Activated CD8-positive, alpha-beta T cell treated with anti-CD3 and anti-CD28 coated beads, Interleukin-2, amount 10 ng/mL, durations not matched to agents 7 days and 5 days (primary cell): Measurements from ENCODE around the gene MAP2K2. TPM values are rescaled to one million over a fixed set of nuclear protein-coding genes. Genes with fewer than 3 reads are reported as not detected.
A peak's percentile ranks its signal among the peaks of the same experiment; 100 is the strongest.

Experiments
- ATAC-seq: fragments of 150-1000 bp; cut with Tn5 transposase; one replicate; pipeline ENCODE4 v1.10.0; 2021; ENCODE audit warnings: moderate library complexity
- CTCF ChIA-PET: fragments of 350-600 bp; sonication (Branson Sonifier 250); formaldehyde crosslinking; loops from one replicate; lab custom pipeline; 2021; ENCODE audit warnings: antibody characterized with exemption; lab: Charles Lee
- POLR2A ChIA-PET: fragments of 350-600 bp; sonication (Branson Sonifier 250); formaldehyde crosslinking; loops from one replicate; lab custom pipeline; 2021; ENCODE audit warnings: antibody characterized with exemption; lab: Charles Lee
- DNase-seq: peaks from one replicate; pipeline ENCODE4 v3.0.0-alpha.2; 2020
- H3K27ac Mint-ChIP-seq: one replicate; pipeline ENCODE4 v1.8.0; 2021; ENCODE audit warnings: mild to moderate bottlenecking, mixed read lengths
- H3K27me3 Mint-ChIP-seq: one replicate; pipeline ENCODE4 v1.8.0; 2021; ENCODE audit warnings: low read depth, mixed read lengths
- H3K36me3 Mint-ChIP-seq: one replicate; pipeline ENCODE4 v1.8.0; 2021; ENCODE audit warnings: low read depth, mixed read lengths
- H3K4me1 Mint-ChIP-seq: one replicate; pipeline ENCODE4 v1.8.0; 2021; ENCODE audit warnings: low read depth, mixed read lengths
- H3K4me3 Mint-ChIP-seq: one replicate; pipeline ENCODE4 v1.8.0; 2021; ENCODE audit warnings: mild to moderate bottlenecking, mixed read lengths
- H3K9me3 Mint-ChIP-seq: one replicate; pipeline ENCODE4 v1.8.0; 2022; ENCODE audit warnings: mixed read lengths; ENCODE audit not compliant: insufficient read depth
- total RNA-seq, 2 experiments: library from RNA; stranded (reverse); gene quantifications; one replicate each; pipeline ENCODE4 v1.2.3, GENCODE V29; 2021

The MAP2K2 gene
- total RNA-seq, 2 experiments from 2014 or later: 218 to 234 TPM

GRCh38 chr19:4055209-4055552 is 68.7 kb downstream of the MAP2K2 start:
- H3K4me1 Mint-ChIP-seq: peaks cover 30% of the 10 kb centered on the region
- no peaks in the 10 kb centered on the region for H3K27me3 Mint-ChIP-seq
- ChIA-PET POLR2A (no interaction called here), CTCF (no interaction called here)
- no peak overlapping the region for H3K27ac Mint-ChIP-seq
- ATAC-seq (no peak), DNase-seq (no peak)
- no peak overlapping the region for H3K4me3 Mint-ChIP-seq
- H3K36me3 Mint-ChIP-seq: peaks cover 57% of the 10 kb centered on the region
- H3K9me3 Mint-ChIP-seq: no peaks in the 10 kb centered on the region

DNA sequence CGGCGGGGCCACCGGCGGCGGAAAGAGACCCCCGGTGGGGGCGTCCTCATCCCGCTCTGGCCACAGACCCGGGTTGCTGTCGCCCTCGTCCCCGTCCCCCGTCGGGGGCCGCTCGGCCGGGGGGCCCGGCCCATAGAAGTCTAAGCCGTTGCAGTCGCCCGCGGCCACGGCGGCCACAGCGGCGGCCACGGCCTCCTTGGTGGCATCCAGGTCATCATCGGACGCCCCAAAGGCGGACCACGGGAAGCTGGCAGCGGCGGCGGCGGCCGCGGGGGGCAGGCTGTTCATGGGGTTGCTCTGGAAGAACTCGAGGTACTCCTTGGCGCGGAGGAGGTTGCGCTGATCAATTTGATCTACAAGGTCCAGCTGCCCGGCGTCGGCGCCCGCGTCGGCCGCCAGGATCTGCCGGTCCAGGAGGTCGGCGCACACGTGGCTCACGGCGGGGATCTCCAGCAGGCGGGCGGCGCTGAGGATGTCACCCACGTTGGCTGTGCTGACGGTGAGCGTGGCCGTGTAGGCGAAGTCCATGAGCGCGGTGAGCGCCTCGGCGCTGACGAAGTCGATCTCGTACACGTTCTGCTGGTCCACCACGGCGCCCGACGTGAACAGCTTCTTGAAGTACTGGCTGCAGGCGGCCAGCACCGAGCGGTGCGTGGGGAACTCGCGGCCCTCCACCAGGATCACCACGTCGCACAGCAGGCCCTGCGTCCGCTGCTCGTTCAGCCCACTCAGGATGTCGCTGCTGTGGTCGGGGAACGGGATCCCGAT is 69.3 kb downstream of the MAP2K2 start:
- ChIA-PET CTCF (no interaction called here), POLR2A (no interaction called here)
- no peak for ATAC-seq
- peaks cover 62% of the 10 kb centered on the region for H3K36me3 Mint-ChIP-seq
- H3K27me3 Mint-ChIP-seq: no peaks in the 10 kb centered on the region
- H3K4me1 Mint-ChIP-seq: peaks cover 30% of the 10 kb centered on the region
- H3K9me3 Mint-ChIP-seq: no peaks in the 10 kb centered on the region
- H3K4me3 Mint-ChIP-seq: no peak overlapping the region
- no peak for DNase-seq
- no peak overlapping the region for H3K27ac Mint-ChIP-seq

DNA sequence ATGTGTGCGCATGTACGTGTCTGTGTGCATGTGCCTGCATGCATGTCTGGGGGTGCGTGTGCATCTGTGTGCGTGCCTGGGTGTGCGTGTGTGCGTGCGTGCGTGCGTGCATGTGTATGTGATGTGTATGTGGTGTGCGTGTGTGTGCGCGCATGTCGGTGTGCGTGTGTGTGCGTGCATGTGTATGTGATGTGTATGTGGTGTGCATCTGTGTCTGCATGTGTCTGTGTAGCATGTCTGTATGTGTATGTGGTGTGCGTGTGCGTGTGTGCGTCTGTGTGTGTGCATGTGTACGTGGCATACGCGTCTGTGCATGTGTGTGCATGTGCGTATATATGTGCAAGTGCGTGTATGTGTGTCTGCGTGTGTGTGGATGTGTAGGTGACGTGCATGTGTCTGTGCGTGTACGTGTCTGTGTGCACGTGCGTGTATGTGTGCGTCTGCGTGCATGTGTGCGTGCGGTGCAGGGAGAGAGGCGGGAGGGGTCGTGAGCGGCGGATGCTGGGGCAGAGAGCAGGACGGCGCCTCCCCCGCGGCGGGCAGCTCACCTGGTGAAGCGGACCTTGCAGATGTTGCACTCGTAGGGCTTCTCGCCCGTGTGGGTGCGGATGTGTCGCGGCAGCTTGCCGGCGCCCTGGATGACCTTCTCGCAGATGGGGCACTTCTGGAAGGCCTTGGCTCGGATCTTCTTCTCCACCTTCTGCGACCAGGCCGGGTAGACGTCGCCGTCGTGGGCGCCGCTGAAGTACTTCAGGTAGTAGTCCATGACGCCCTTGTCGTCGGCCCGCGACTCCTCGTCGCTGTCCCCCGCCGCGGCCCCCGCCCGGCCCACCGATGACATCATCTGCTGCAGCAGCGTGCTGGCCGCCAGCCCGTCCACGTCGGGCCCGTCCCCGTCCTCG is 70.2 kb downstream of the MAP2K2 start:
- H3K4me3 Mint-ChIP-seq: no peak overlapping the region
- H3K4me1 Mint-ChIP-seq: peaks cover 27% of the 10 kb centered on the region
- H3K36me3 Mint-ChIP-seq: peaks cover 65% of the 10 kb centered on the region
- H3K27me3 Mint-ChIP-seq: no peaks in the 10 kb centered on the region
- DNase-seq (no peak), ATAC-seq (no peak)
- ChIA-PET POLR2A (no interaction called here), CTCF (no interaction called here)
- H3K27ac Mint-ChIP-seq: peak overlapping the region; percentile 14
- no peaks in the 10 kb centered on the region for H3K9me3 Mint-ChIP-seq

DNA sequence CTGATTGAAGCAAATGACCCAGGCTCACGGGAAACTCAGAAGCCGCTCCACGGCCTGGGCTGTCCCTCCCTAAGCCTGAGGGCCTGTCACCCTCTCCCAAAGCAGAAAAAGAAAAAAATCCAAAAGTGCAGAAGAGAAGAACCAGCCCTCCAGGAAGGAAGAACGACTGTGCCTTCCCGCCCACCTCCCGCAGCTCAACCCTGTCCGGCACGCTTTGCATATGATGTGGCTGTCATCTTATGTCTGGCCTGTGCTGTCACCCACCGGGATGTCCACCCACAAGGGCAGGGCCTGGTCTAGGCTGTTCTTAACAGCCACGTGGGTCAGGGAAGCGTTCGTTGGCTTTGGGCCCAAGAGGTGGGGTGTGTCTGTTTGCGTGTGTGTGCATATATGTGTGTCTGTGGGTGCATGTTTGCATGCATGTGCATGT is 70.9 kb downstream of the MAP2K2 start:
- peak overlapping the region; percentile 66 for H3K27ac Mint-ChIP-seq
- no peaks in the 10 kb centered on the region for H3K9me3 Mint-ChIP-seq
- H3K4me3 Mint-ChIP-seq: no peak overlapping the region
- POLR2A ChIA-PET: no interaction called here
- ATAC-seq (no peak), DNase-seq (no peak)
- peaks cover 66% of the 10 kb centered on the region for H3K36me3 Mint-ChIP-seq
- peaks cover 27% of the 10 kb centered on the region for H3K4me1 Mint-ChIP-seq
- CTCF ChIA-PET: interaction anchor here (1.1 kb wide), 1 partner anchor 87 kb away, joined by 3 read pairs; no protein-coding TSS in a partner anchor
- no peaks in the 10 kb centered on the region for H3K27me3 Mint-ChIP-seq

DNA sequence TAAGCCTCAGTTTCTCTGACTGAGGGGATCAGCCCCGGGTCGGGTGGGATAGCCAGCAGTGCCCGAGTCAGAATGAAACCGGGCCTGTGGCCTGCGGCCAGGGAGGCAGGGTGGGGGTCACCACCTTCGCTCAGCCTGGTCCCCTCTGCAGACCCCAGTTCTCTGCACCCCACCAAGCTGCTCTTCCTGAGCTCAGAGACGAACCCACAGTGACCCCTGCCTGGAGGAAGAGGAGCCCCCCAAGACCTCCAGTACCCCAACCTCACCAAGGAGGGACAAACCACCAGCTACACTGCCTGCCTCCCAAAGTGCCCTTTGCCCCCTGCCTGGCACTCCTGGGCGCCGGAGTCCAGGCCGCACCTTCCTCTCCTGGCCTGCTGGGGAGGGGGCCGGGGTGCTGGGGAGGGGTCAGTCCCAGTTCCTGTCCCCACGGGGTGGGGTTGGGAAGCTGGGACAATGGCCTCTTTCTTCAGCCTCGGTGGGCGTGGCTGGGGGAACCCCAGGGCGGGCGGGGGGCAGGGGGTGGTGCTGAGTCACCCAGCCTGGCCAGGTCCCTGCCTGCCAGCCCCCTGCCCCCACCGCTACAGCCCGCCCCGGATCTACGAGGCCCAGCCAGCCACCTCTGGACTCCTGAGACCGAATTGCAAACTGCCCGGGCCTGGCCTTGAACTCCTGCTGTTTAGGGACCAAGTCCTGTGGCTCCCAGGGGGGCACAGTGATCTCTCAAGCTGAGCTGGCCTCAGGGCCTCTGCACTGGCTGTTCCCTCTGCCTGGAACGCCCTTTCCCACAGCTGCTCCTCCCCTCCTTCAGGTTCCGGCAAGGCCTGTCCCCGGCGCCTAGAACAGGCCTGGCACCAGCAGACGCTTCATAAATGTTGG is 71.6 kb downstream of the MAP2K2 start:
- ATAC-seq: peak; percentile 18
- Mint-ChIP-seq H3K27ac (peak overlapping the region; percentile 66), H3K4me1 (peaks cover 24% of the 10 kb centered on the region), H3K4me3 (no peak overlapping the region), H3K27me3 (no peaks in the 10 kb centered on the region), H3K36me3 (peaks cover 66% of the 10 kb centered on the region), H3K9me3 (no peaks in the 10 kb centered on the region)
- ChIA-PET CTCF (interaction anchor here (1.1 kb wide), 1 partner anchor 88 kb away, joined by 3 read pairs; no protein-coding TSS in a partner anchor), POLR2A (no interaction called here)
- DNase-seq: no peak

GRCh38 chr19:4051175-4052101 is 72.5 kb downstream of the MAP2K2 start:
- Mint-ChIP-seq H3K4me3 (no peak overlapping the region), H3K4me1 (peaks cover 22% of the 10 kb centered on the region), H3K27me3 (no peaks in the 10 kb centered on the region), H3K9me3 (no peaks in the 10 kb centered on the region), H3K27ac (peak overlapping the region; percentile 5), H3K36me3 (peaks cover 66% of the 10 kb centered on the region)
- CTCF ChIA-PET: no interaction called here
- POLR2A ChIA-PET: no interaction called here
- no peak for DNase-seq
- ATAC-seq: peak; percentile 12

- Mint-ChIP-seq H3K9me3 (no peaks in the 10 kb centered on the region), H3K27me3 (no peaks in the 10 kb centered on the region), H3K4me1 (peaks cover 23% of the 10 kb centered on the region), H3K36me3 (peaks cover 53% of the 10 kb centered on the region), H3K4me3 (no peak overlapping the region), H3K27ac (no peak overlapping the region)
- POLR2A ChIA-PET: no interaction called here
- DNase-seq: no peak
- no peak for ATAC-seq
- CTCF ChIA-PET: no interaction called here
Measured at GRCh38 chr19:4049432-4049831, 74.5 kb downstream of the MAP2K2 start.

GRCh38 chr19:4046946-4047683 is 76.8 kb downstream of the MAP2K2 start:
- ChIA-PET POLR2A (no interaction called here), CTCF (no interaction called here)
- Mint-ChIP-seq H3K27ac (no peak overlapping the region), H3K9me3 (no peaks in the 10 kb centered on the region), H3K27me3 (no peaks in the 10 kb centered on the region), H3K4me1 (peaks cover 19% of the 10 kb centered on the region), H3K36me3 (peaks cover 39% of the 10 kb centered on the region), H3K4me3 (no peak overlapping the region)
- ATAC-seq: no peak
- no peak for DNase-seq

DNA sequence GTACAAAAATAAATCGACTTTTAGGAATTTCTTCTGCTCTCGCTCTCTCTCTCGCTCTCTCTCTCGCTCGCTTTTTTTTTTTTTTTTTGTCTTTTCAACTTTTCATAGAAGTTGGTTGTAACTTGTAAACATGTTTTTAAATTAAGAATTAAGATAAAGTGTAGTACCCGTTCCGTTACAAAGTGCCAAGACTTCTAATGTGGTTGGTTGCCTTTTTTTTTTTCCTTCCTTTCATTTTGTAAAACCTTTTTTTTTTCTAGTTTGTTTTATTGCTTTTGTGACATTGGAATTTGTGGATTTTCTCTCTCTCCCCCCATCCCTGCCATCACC is 77.6 kb downstream of the MAP2K2 start:
- Mint-ChIP-seq H3K4me1 (peaks cover 16% of the 10 kb centered on the region), H3K36me3 (peaks cover 33% of the 10 kb centered on the region), H3K27ac (no peak overlapping the region), H3K4me3 (no peak overlapping the region), H3K27me3 (no peaks in the 10 kb centered on the region), H3K9me3 (no peaks in the 10 kb centered on the region)
- ChIA-PET POLR2A (no interaction called here), CTCF (interaction anchor here (2.0 kb wide), 1 partner anchor 94 kb away, joined by 7 read pairs; no protein-coding TSS in a partner anchor)
- no peak for ATAC-seq
- DNase-seq: no peak

DNA sequence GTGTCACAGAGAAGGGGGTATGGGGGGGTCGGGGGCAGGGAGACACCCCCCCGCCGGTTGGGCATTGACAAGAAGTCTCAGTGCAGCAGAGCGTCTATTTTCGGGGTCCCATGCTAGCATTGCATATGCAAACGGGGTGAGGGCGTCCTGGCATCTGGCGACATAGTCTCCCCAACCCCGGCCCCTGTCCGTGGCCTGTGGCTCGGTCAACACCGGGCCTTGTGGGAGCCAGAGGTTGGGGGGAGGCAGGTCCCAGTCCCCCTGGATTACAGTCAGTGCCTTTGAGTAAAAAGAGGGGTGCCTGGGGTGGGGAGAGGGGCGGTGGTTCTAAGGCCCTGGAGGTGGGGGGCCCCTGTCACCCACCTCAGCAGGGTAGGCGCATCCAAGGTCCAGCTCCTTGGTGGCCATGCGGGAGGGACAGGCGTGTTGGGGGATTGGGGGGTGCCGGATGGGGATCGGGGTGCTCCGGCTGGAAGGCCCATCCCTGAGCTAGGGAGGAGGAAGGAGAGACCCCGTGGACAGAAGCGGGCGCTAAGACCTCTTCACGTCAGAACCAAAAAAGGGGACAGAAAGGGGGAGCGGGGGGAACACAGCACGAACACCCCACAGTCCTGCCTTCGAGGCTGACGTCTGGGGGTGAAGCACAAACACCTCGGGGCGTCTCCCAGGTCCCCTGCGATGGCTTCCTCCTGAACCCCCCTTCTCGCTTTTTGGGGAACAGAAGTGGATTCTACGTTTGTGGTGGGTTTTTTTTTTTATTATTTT is 78.1 kb downstream of the MAP2K2 start:
- ChIA-PET POLR2A (no interaction called here), CTCF (interaction anchor here (0.6 to 2.0 kb wide), 2 partner anchors 61 to 95 kb away, joined by 3 to 7 read pairs; partner anchors contain the start of gene EEF2)
- no peak for DNase-seq
- Mint-ChIP-seq H3K27me3 (no peaks in the 10 kb centered on the region), H3K9me3 (no peaks in the 10 kb centered on the region), H3K4me3 (no peak overlapping the region), H3K4me1 (peaks cover 13% of the 10 kb centered on the region), H3K36me3 (peaks cover 31% of the 10 kb centered on the region), H3K27ac (no peak overlapping the region)
- no peak for ATAC-seq
